Cardiac septum (tissue), 1 donor: ENCODE data around the gene ATP5F1E. TPM values are rescaled to one million over a fixed set of nuclear protein-coding genes. Genes with fewer than 3 reads are reported as not detected.
"Not testable (repeated sequence)": the region's sequence is repeated elsewhere in the genome, so short reads cannot be mapped to it uniquely, and the experiment has no call there.

Experiments
- DNase-seq: peaks from one replicate; pipeline ENCODE4 v3.0.0-alpha.2; 2020; ENCODE audit warnings: low spot score
- intact Hi-C: fragments of 100-400 bp; cut with DNase I; formaldehyde crosslinking; loops from one replicate; pipeline ENCODE4 v1.14.0; 2022
- total RNA-seq: library from RNA; stranded (reverse); fragmentation: NEBNext Ultra II Directional; extraction: Animal tissue kit (Norgen Biotek cat#: 25700); gene quantifications from one replicate; pipeline ENCODE4 v1.2.1, GENCODE V29; 2021
- donor health status: DM: no; HTN: no; CAD: no.

ATP5F1E gene
- total RNA-seq, 1 donor from 2014 or later, result 123 TPM

GRCh38 chr20:59025511-59025910 lies 6.6 kb downstream of the ATP5F1E start:
- intact Hi-C loops, result no loop called here

DNA sequence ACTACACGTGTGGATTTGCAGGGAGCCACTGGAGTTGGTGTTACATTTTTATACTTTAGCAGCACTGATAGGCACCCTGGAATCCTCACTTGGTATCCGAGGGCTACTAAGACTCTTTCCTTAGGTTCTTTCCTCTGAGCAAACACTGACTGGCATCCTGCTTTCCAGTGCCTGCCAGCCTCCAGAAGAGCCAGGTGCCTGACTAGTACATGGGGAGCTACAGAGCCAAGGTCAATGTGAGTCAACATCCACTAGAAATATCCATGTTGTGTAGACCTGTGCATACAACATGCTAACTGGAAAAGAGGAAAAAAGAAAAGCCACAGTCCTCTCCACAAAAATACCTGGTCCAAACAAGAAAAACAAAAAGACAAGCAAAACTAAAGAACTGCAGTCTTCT lies 7.0 kb downstream of the ATP5F1E start:
- intact Hi-C loops, result no loop called here
- no peak for DNase-seq

More at GRCh38 chr20:59025511-59025910, 6.6 kb downstream of the ATP5F1E start:
- no peak for DNase-seq

GRCh38 chr20:59024111-59024530 lies 8.0 kb downstream of the ATP5F1E start:
- no peak for DNase-seq
- intact Hi-C loops, result no loop called here

DNA sequence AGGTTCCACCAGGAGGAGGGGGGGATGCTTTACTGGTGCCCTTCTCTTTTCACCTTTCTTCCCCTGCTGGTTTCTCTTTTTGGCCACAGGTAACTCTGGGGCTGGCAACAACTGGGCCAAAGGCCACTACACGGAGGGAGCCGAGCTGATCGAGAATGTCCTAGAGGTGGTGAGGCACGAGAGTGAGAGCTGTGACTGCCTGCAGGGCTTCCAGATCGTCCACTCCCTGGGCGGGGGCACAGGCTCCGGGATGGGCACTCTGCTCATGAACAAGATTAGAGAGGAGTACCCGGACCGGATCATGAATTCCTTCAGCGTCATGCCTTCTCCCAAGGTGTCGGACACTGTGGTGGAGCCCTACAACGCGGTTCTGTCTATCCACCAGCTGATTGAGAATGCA lies 8.5 kb downstream of the ATP5F1E start:
- intact Hi-C loops, result no loop called here
- no peak for DNase-seq

DNA sequence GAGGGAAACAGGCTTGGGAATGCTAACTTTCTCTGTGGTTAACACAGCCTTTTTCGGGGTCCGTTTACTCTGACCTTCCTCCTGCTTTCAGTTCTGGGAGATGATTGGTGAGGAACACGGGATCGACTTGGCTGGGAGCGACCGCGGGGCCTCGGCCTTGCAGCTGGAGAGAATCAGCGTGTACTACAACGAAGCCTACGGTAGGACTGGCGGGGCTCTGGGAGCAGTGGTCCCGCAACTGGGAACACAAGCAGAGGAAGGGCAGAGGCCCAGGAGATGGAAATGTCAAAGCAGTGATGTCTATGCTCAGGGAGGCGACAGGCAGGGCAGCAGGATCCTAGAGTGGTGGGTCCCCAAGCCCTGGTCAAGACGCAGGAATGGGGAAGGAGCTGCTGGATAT lies 9.4 kb downstream of the ATP5F1E start:
- intact Hi-C loops, result no loop called here
- DNase-seq, result no peak

GRCh38 chr20:59020938-59021551 lies 11.1 kb downstream of the ATP5F1E start:
- DNase-seq, result no peak
- intact Hi-C loops, result no loop called here

DNA sequence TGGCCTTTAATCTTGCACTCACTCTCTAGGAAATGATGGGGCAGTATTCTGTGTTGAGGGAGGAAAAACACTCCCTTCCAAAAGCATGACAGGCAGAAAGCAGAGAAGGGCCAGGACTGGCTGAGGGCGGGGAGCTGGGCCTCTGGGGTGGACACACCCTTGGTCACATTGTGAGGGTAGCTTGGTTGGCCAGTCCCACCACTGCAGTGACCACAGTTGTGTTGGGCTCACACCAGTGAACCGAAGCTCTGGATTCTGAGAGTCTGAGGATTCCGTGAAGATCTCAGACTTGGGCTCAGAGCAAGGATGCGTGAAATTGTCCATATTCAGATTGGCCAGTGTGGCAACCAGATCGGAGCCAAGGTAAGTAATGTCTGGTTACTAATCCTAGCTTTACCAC lies 12.9 kb downstream of the ATP5F1E start, which contains the start of gene TUBB1:
TSS of gene TUBB1 (plus strand) at position 213 of the 400 bp plus-strand sequence. CDS start at position 307, 94 bp downstream.
- intact Hi-C loops, result no loop called here
- DNase-seq, result no peak

DNA sequence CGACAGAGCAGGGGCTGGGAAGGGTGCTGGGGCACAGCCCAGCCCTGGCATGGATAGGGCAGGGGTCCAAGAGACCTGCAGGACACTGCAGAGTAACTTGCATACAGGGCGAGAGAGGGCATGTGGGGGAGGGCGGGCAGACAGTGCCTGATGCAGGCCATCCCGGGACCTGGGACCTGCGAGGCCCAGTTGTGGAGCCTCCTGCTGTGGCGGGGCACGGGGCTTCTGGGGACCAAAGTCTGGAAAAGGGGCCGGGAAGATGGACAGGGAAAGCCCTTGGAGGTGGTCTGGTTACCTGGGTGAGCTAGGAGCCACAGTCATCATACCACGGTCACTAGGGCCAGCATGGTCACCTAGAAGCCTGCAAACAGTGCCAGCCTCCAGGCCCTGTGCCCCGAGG lies 13.3 kb downstream of the ATP5F1E start:
- intact Hi-C loops, result no loop called here
- no peak for DNase-seq

DNA sequence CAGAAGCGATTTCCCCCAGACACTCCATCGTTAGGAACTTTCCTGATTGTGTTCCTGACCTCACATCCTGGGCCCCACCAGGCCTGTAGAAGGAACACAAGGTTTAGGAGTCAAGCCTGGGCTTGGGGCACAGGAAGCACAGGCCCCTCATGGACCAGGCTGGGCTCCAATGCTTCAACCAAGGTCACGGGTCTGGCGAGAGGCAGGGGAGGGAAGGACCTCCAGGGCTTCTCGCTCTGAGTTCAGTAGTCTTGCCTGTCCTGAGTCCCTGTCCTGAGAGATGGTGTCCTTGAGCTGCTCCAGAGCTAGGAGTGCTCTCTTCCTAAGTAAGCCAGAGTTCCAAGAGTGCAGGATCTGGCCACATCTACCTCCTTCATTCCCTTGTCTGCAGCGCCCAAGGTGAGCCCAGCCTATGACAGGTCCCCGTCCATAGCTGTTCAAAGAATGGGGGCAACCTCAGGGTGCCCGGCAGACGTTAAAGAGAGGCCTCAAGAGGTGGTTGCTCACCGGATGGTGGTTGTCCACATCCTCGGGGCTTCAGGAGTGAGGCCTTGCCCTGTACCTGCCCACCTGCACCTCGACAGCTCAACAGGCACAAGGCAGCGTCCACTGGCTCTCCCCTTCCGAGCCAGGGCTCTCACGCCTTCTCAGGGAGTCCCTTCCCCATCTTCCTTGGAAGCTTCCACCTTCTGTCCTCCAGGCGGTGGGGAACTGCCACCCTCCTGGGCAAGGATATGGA lies 14.5 kb downstream of the ATP5F1E start:
- intact Hi-C loops, result no loop called here
- no peak for DNase-seq

DNA sequence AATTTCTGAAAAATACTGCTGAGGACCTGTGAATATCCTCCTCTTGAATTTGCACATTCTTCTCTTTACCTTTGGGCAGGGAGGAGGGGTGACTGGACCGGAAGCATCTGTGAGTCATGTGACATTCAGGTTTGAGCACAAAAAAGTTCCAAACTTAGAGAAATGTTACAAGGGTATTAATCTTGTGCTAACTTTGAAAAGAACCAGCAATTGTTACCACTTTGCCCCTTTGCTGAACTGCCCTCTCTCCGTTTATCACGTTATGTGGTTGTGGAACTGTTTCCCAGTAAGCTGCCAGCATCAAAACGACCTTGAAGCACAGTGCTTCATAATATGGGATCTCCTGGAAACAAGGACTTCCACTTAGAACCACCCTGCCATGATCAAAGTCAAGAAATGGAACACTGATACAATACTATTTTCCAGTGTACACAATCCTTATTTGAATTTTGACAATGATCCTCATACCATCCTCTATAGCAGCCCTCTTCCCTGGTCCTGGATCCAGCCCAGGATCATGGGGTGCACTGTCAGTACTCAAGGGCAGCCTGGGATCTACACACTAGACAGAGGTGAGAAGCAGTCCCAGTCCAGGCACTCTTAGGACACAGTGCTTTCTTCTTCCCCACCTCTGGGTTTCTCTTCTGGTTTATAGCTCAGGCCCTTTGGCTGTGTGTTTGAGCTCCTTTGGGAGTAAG lies 15.2 kb downstream of the ATP5F1E start:
- DNase-seq, result no peak
- intact Hi-C loops, result no loop called here

DNA sequence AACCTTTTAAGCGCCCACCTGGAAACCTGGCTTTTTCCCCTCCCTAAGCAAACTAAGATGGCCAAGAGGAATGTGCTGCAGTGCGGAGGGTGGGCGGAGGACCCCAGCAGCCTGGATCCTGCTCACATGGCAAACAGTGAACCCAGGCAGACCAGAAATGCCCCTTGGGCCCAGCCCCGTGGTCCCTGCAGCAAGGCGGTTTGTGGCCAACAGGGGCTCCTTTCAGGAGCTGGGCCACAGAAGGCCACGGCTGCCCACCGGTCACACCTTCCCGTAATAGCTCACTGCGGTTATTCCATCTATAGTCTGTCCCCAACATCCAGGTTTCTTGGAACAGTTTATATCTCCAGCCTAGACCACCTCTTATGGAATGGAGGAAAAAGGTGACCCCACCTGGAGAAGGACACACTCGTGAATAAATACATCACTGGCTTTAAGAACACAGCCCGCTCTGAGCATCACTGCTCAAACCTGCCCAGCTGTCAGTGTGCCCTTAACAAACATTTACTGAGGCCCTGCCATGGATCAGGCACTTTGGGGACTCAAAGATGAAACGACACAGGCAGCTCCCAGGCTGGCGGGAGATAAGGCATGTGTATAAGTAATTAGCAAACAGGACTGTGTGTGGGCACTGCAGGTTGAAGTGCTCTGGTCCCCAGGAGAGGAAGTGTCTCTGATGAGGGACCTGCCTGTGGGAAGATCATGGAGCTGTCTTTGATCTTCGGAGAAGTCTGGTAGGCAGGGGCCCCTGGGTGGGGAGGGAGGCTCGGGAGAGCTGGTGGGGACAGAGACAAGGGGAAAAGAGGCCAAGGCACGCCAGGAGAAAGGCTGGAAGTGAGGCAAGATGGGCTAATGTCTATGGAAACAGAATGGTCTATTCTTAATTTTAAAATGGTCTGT lies 16.1 kb downstream of the ATP5F1E start:
- intact Hi-C loops, result no loop called here
- DNase-seq, result no peak

DNA sequence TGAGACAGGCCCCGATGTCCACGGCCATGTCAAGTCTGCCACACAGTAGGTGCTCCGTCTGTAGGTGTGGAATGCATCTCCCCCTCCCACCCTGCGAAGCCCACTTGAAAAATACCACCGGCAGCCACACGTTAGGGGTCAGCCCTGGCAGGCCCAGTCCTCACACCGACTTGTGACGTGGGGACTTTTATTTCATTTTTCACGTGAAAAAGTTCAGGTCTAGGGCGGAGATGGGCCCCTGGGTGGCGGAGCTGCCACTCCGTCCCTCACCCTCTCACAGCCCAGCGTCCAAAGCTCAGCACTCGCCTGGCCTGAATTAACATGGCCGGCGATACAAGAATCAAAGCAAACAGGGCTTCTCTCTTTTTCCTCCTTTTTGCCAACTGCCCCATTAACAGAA lies 16.7 kb downstream of the ATP5F1E start:
- no peak for DNase-seq
- intact Hi-C loops, result no loop called here

DNA sequence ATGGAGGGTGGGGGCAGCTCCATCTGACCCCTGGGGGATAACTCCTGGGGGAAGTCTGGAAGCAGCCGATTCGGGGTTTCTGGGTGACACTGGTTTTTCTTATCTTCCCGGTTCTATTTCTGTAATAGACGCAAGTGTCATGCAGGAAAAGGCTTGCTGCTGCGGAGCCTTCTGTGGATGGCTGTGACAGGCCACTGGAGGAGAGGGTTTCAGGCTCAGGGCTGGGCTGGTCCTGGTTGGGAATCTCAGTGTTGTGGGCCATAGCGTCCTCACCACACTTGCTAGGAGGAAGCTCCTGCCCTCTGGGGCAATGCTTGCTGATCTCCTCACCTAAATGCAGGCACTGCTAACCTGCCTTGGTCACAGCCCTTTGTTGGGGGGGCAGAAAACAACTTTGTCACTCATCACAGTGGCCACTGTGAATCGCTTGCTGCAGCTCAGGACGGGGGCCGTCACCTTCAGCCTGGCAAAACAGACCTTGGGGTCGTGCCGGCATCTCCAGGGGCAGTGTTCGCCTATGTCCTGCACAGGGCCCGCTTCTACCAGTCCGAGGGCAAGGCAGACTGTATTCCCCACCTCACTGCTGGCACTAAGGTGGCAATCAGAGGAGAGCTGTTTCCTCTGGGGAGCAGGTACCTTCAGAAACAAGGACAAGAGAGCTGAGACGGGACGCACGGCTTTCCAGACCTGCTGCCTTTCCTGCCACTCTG lies 17.3 kb downstream of the ATP5F1E start:
- intact Hi-C loops, result no loop called here
- DNase-seq, result no peak

- DNase-seq, result no peak
- intact Hi-C loops, result no loop called here
These were observed 18.1 kb downstream of the ATP5F1E start for GRCh38 chr20:59013959-59014608.

GRCh38 chr20:59013031-59013951 lies 18.8 kb downstream of the ATP5F1E start:
- DNase-seq, result no peak
- intact Hi-C loops, result no loop called here

GRCh38 chr20:59011874-59012157 lies 20.3 kb downstream of the ATP5F1E start:
- DNase-seq, intact Hi-C loops: not testable (repeated sequence)

DNA sequence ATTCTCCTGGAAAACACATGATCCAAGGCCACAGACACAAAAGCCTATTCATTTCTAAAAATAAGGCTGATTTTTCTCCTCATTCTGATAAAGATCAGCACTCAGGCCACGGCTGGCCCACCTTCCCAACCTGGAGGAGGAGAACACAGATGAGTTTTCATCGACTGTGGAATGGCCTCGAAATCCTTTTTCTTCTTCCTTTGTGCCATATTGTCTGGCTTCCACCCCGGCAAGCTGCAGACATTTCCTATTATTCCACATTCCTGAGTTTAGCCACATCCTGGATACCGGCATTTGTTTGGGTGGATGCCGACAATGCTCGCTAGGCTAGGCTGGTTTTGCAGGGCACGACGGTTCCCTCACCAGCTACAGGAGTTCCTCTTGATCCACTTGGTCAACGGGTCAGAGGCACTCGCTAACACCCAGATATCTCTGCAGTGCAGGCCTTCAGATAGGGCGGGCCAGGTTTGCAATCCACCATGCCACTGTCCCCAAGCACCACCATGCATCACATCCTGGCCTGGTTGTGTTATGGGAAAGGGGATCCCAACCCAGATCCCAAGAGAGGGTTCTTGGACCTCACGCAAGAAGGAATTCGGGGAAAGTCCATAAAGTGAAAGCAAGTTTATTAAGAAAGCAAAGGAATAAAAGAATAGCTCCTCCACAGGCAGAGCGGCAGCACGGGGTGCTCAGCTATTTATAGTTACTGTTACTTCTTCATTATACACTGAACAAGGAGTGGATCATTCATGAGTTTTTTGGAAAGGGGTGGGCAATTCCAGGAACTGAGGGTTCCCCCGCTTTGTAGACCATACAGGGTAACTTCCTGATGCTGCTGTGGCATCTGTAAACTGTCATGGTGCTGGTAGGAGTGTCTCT lies 20.9 kb downstream of the ATP5F1E start:
- DNase-seq, result no peak
- intact Hi-C loops, result no loop called here
